ENCODE results near the gene VSTM2L.

DNA sequence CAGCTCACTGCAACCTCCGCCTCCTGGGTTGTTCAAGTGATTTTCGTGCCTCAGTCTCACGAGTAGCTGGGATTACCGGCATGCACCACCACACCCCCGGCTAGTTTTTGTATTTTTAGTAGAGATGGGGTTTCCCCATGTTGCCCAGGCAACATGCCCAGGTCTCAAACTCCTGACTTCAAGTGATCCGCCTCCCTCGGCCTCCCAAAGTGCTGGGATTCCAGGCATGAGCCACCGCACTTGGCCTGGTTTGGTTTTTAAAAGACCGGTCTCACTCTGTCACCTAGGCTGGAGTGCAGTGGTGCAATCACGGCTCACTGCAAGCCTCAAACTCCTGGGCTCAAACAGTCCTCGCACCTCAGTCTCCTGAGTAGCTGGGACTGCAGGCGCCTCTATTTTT, 40.1 kb downstream of the VSTM2L start:
- TF ChIP-seq EZH2 (IDR thresholded peaks at IDR 0.05; ENCODE audit: insufficient read depth, poor library complexity, severe bottlenecking) (no peak), EZH2phosphoT487 (IDR thresholded peaks at IDR 0.05; ENCODE audit: insufficient read depth, low read depth) (no peak)

Data from GM23248 (cell line).